Omental fat pad (tissue), 4 donors: ENCODE data around the gene IFT20. TPM values are rescaled to one million over a fixed set of nuclear protein-coding genes. Genes with fewer than 3 reads are reported as not detected.

ENCODE experiments used
- ATAC-seq: fragments of 150-250 bp; one replicate; pipeline ENCODE4 v1.9.1; 2016; ENCODE audit warnings: mild to moderate bottlenecking, moderate library complexity; ENCODE audit not compliant: low FRiP score
- DNase-seq: peaks from one replicate; pipeline ENCODE4 v3.0.0-alpha.2; 2019; ENCODE audit warnings: low spot score
- CTCF ChIP-seq, 3 donors: fragments of 450-650 bp; IDR thresholded peaks; one replicate each; pipeline ENCODE4 v1.5.1; 2016 to 2017; ENCODE audit warnings: antibody characterized with exemption in 3 of 3, mild to moderate bottlenecking in 3 of 3, moderate library complexity in 2 of 3
- total RNA-seq, 4 donors: library from RNA; depleted of rRNA; stranded (reverse); fragments of >200 nt; gene quantifications; one replicate each; pipeline ENCODE4 v1.1.0, GENCODE V29; 2016

The IFT20 gene
- total RNA-seq, 4 donors from 2014 or later, result 28.8 to 36.0 (median 35.0) TPM

- TF ChIP-seq CTCF (IDR thresholded peaks at IDR 0.05), result no peak
- ATAC-seq (no peak), DNase-seq (no peak)
Measured at GRCh38 chr17:28368306-28368831, 33.1 kb upstream of the IFT20 start.

GRCh38 chr17:28367641-28368305 is 32.5 kb upstream of the IFT20 start:
- ATAC-seq (no peak), DNase-seq (no peak)
- no peak for TF ChIP-seq CTCF (IDR thresholded peaks at IDR 0.05)

GRCh38 chr17:28366605-28367004 is 31.3 kb upstream of the IFT20 start:
- ATAC-seq (no peak), DNase-seq (no peak)
- no peak for TF ChIP-seq CTCF (IDR thresholded peaks at IDR 0.05)

- TF ChIP-seq CTCF (IDR thresholded peaks at IDR 0.05), result no peak
- DNase-seq (no peak), ATAC-seq (no peak)
Measured at GRCh38 chr17:28365487-28365886, 30.2 kb upstream of the IFT20 start.

- no peak for TF ChIP-seq CTCF (IDR thresholded peaks at IDR 0.05)
- no peak for ATAC-seq
- DNase-seq, result no peak
Measured at GRCh38 chr17:28364665-28365363, 29.5 kb upstream of the IFT20 start, which contains the start of gene SEBOX. Gene SEBOX, minus strand, starts transcription at chr17:28365199. Its CDS starts 48 bp downstream, at chr17:28365151.

- TF ChIP-seq CTCF (IDR thresholded peaks at IDR 0.05), result no peak
- ATAC-seq, result no peak
- DNase-seq, result no peak
Measured at GRCh38 chr17:28363776-28364650, 28.7 kb upstream of the IFT20 start.
